Stomach (tissue), 9 donors: Measurements from ENCODE around the gene THSD4. TPM values are rescaled to one million over a fixed set of nuclear protein-coding genes. Genes with fewer than 3 reads are reported as not detected.

Experiments used
- DNase-seq, 2 donors: peaks; one replicate each; pipeline versions ENCODE4 v3.0.0 to v3.0.0-alpha.2; 2013 to 2019
- H3K27ac ChIP-seq, 5 donors: fragments of 200-600 bp in 4 of 5; sonication (generic) in 4 of 5; one replicate each; pipeline ENCODE4 v1.5.1; 2013 to 2019; ENCODE audit warnings: mild to moderate bottlenecking in 1 of 5, moderate library complexity in 1 of 5
- H3K27me3 ChIP-seq, 3 donors: fragments of 200-600 bp; sonication (generic); one replicate each; pipeline ENCODE4 v1.5.1; 2017 to 2019; ENCODE audit warnings: mixed run types in 1 of 3
- H3K36me3 ChIP-seq, 4 donors: fragments of 200-600 bp; sonication (generic); 1 replicate in 3 of 4; 2 replicates in 1 of 4; pipeline ENCODE4 v1.5.1; 2016 to 2019
- H3K4me1 ChIP-seq, 4 donors: fragments of 200-600 bp; sonication (generic); one replicate each; pipeline ENCODE4 v1.5.1; 2016 to 2019
- H3K4me3 ChIP-seq, 4 donors: fragments of 200-600 bp; sonication (generic) in 3 of 4; one replicate each; pipeline ENCODE4 v1.5.1; 2016 to 2019; ENCODE audit warnings: mild to moderate bottlenecking in 1 of 4
- H3K9me3 ChIP-seq, 4 donors: fragments of 200-600 bp; sonication (generic); one replicate each; pipeline ENCODE4 v1.5.1; 2016 to 2019
- CTCF ChIP-seq, 7 experiments: fragments of 450-650 bp in 4 of 7; fragments of 200-600 bp in 3 of 7; sonication (generic) in 3 of 7; IDR thresholded peaks; one replicate each; pipeline ENCODE4 v1.5.1; 2016 to 2019; ENCODE audit warnings: antibody characterized with exemption in 7 of 7, control low read depth in 2 of 7, mild to moderate bottlenecking in 1 of 7
- EP300 ChIP-seq: sonication (generic); formaldehyde crosslinking; IDR thresholded peaks from one replicate; pipeline ENCODE4 v1.6.1; 2017; ENCODE audit warnings: antibody characterized with exemption
- POLR2A ChIP-seq, 4 donors: fragments of 450-650 bp; IDR thresholded peaks; one replicate each; pipeline ENCODE4 v1.6.1; 2016; ENCODE audit warnings: antibody characterized with exemption in 4 of 4, control low read depth in 2 of 4, mild to moderate bottlenecking in 1 of 4, moderate library complexity in 1 of 4
- POLR2AphosphoS5 ChIP-seq, 3 donors: sonication (generic); formaldehyde crosslinking; IDR thresholded peaks; one replicate each; pipeline ENCODE4 v1.6.1; 2016; ENCODE audit warnings: antibody characterized with exemption in 3 of 3
- WGBS, 5 donors: extraction: QIAGEN DNeasy Blood & Tissue Kit in 3 of 5; methylation state at CpG; one replicate each; pipeline versions ENCODE4 v1.1.5 to v1.1.7; 2013 to 2018; 5-methylcytosine and 5-hydroxymethylcytosine counted together
- intact Hi-C: fragments of 100-400 bp; cut with DNase I; formaldehyde crosslinking; loops from one replicate; pipeline ENCODE4 v1.15.1; 2023; ENCODE audit warnings: low total_unique reads
- polyA plus RNA-seq, 3 donors: library from polyadenylated mRNA; stranded (reverse); fragments of 200-250 nt; gene quantifications; one replicate each; pipeline ENCODE4 v1.2.3, GENCODE V29; 2013
- total RNA-seq, 5 donors: library from RNA; depleted of rRNA; stranded (reverse); fragments of >200 nt; gene quantifications; one replicate each; pipeline versions ENCODE4 v1.1.0 to v1.2.3, GENCODE V29; 2014 to 2016
- donor health status: healthy with polysubstance abuse.
- donor health status: Bipolar disorder and iron deficiency.
- donor health status: healthy.

THSD4 gene
- total and polyA plus RNA-seq, 8 donors, result 1.8 to 79.4 (median 22.0) TPM

GRCh38 chr15:71303977-71304376, 188.7 kb downstream of the THSD4 start:
- WGBS, 5 donors, result 95 to 100% (median 98%) methylated on average over 2 of the region's 2 CpGs
- H3K4me3 ChIP-seq, result no peak overlapping the region
- no peak for DNase-seq
- TF ChIP-seq EP300 (no peak), CTCF (IDR thresholded peaks at IDR 0.05) (no peak), POLR2A (IDR thresholded peaks at IDR 0.05) (no peak), POLR2AphosphoS5 (IDR thresholded peaks at IDR 0.05) (no peak)
- H3K36me3 ChIP-seq, result no peaks in the 10 kb centered on the region
- intact Hi-C loops, result no loop called here
- H3K27me3 ChIP-seq, result no peaks in the 10 kb centered on the region
- H3K4me1 ChIP-seq, result peaks cover 0 to 34% (median 19%) of the 10 kb centered on the region in 4 donors
- no peaks in the 10 kb centered on the region for H3K9me3 ChIP-seq
- peak overlapping the region in 2 of 5 donors; percentile 33 to 49 for H3K27ac ChIP-seq

- no peaks in the 10 kb centered on the region for H3K9me3 ChIP-seq
- H3K27ac ChIP-seq, result no peak overlapping the region
- 82 to 91% (median 86%) methylated on average over 4 of the region's 4 CpGs for WGBS, 5 donors
- intact Hi-C loops, result no loop called here
- H3K36me3 ChIP-seq, result no peaks in the 10 kb centered on the region
- DNase-seq, result no peak
- no peak overlapping the region for H3K4me3 ChIP-seq
- no peak for TF ChIP-seq EP300
- no peak for TF ChIP-seq POLR2A (IDR thresholded peaks at IDR 0.05)
- no peak for TF ChIP-seq POLR2AphosphoS5 (IDR thresholded peaks at IDR 0.05)
- TF ChIP-seq CTCF (IDR thresholded peaks at IDR 0.05), result no peak
- H3K4me1 ChIP-seq, result peaks cover 0 to 34% (median 19%) of the 10 kb centered on the region in 4 donors
- H3K27me3 ChIP-seq, result no peaks in the 10 kb centered on the region
Measured at GRCh38 chr15:71304681-71305080, 189.4 kb downstream of the THSD4 start.

- intact Hi-C loops, result no loop called here
- Histone ChIP-seq H3K27ac (no peak overlapping the region), H3K27me3 (no peaks in the 10 kb centered on the region), H3K36me3 (no peaks in the 10 kb centered on the region), H3K4me3 (no peak overlapping the region), H3K4me1 (peaks cover 0 to 26% (median 14%) of the 10 kb centered on the region in 4 donors), H3K9me3 (no peaks in the 10 kb centered on the region)
- TF ChIP-seq CTCF (IDR thresholded peaks at IDR 0.05) (no peak), EP300 (no peak), POLR2AphosphoS5 (IDR thresholded peaks at IDR 0.05) (no peak), POLR2A (IDR thresholded peaks at IDR 0.05) (no peak)
- DNase-seq, result no peak
Measured at GRCh38 chr15:71306538-71306937, 191.3 kb downstream of the THSD4 start.

- no peak for TF ChIP-seq POLR2A (IDR thresholded peaks at IDR 0.05)
- TF ChIP-seq CTCF (IDR thresholded peaks at IDR 0.05), result no peak
- TF ChIP-seq EP300, result no peak
- no peak for TF ChIP-seq POLR2AphosphoS5 (IDR thresholded peaks at IDR 0.05)
- H3K4me3 ChIP-seq, result no peak overlapping the region
- no peak for DNase-seq
- WGBS, 5 donors, result 87 to 94% (median 90%) methylated on average over 8 of the region's 8 CpGs
- H3K27ac ChIP-seq, result no peak overlapping the region
- no peaks in the 10 kb centered on the region for H3K4me1 ChIP-seq
- H3K9me3 ChIP-seq, result no peaks in the 10 kb centered on the region
- intact Hi-C loops, result loop anchor here (10.0 kb wide), 1 partner anchor 47 kb away; no protein-coding TSS in a partner anchor
- no peaks in the 10 kb centered on the region for H3K36me3 ChIP-seq
- no peaks in the 10 kb centered on the region for H3K27me3 ChIP-seq
Measured at GRCh38 chr15:71312194-71312708, 197.0 kb downstream of the THSD4 start.
